Dermis microvascular lymphatic vessel endothelial cell (primary cell): ENCODE measurements around the gene DMXL1. TPM values are rescaled to one million over a fixed set of nuclear protein-coding genes. Genes with fewer than 3 reads are reported as not detected.

Source experiments
- DNase-seq, 2 donors: peaks; one replicate each; pipeline versions ENCODE4 v3.0.0 to v3.0.0-alpha.2; 2010; ENCODE audit warnings: low read depth in 2 of 2
- total RNA-seq: library from RNA; depleted of rRNA; stranded (reverse); fragments of >200 nt; gene quantifications from 2 replicates; pipeline ENCODE4 v1.2.1, GENCODE V29; 2014

The DMXL1 gene
- total RNA-seq, 1 donor from 2014 or later = 17.7 TPM

DNA sequence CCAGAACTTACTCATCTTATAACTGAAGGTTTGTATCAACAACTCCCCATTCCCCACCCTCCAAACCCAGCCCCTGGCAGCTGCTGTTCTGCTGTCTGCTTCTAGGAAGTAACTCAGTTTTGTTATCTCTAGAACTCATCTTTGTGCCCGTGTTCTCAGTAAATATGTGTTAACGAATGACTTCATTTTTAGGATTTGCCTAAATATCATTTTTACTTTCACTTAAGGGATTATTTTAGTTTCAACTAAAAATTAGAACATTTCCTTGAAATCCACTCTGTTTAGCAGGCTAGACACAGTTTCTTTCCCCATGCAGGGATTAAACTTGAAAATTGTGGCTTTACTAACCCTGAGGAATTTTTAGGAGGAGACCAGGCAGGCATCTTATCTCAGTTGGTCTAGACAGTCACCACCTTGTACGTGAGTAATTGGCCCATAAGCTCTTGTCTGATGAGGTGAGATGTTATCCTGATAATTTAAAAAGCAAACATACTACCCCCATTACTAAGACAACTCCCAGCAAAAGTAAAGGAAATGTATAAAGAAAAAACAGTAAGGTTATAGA, 216.7 kb downstream of the DMXL1 start:
- DNase-seq = no peak

- no peak for DNase-seq
Observed at GRCh38 chr5:119288379-119289033, 217.6 kb downstream of the DMXL1 start.

GRCh38 chr5:119289438-119290044, 218.7 kb downstream of the DMXL1 start:
- DNase-seq = no peak

DNA sequence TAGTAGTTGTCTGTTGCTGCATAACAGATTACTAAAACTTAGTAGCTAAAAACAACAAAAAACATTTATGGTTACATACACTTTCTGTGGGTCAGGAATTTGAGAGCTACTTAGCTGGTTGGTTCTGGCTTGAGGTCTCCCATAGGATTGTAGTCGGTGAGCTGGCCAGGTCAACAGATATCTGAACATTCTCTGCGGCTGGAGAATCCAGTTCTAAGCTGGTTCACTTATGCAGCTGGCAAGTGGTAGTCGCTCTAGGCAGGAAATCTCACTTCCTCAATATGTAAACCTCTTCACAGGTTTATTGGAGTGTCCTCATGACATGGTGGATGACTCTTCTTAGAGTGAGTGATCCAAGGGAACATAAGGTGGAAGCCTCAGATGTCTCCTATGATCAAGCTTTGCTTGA, 219.3 kb downstream of the DMXL1 start:
- no peak for DNase-seq

DNA sequence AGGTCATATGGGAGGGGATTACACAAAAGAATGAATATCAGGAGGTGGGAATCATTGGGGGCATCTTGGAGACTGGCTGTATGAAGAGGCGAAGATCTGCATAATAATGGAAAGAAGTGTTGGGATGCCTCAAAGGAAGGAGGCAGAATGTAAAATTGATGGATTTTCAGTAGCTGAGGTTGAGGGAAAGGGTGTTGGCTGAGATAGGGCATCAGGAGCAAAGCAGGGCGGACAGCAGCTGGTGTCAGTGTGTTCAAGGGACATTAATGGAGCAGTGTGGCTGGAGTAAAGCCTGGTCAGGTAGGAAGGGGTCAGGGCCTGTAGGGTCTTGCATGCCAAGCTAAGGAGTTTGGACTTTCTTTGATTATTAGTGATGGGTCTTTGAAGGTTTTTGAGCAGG, 219.7 kb downstream of the DMXL1 start:
- DNase-seq = no peak

- DNase-seq = no peak
Observed at GRCh38 chr5:119291056-119291455, 220.2 kb downstream of the DMXL1 start.

- DNase-seq = no peak
Observed at GRCh38 chr5:119291877-119292276, 221.0 kb downstream of the DMXL1 start.

- no peak for DNase-seq
Observed at GRCh38 chr5:119292701-119293515, 222.0 kb downstream of the DMXL1 start.

GRCh38 chr5:119293516-119293829, 222.6 kb downstream of the DMXL1 start:
- no peak for DNase-seq

Other genes starting within 250 kb of the DMXL1 start
- 1.8 and 3.8 TPM in 2 replicates for gene DTWD2, start 82.5 kb upstream of the DMXL1 start, total RNA-seq